GM12872 (cell line): Measurements from ENCODE around the gene RPN1.
A peak's percentile ranks its signal among the peaks of the same experiment; 100 is the strongest.

Experiments
- CTCF ChIP-seq: IDR thresholded peaks from 3 replicates; pipeline ENCODE4 v1.5.1; 2011; ENCODE audit warnings: low read depth, mild to moderate bottlenecking, low read length, moderate library complexity; ENCODE audit not compliant: insufficient read depth

The RPN1 gene

DNA sequence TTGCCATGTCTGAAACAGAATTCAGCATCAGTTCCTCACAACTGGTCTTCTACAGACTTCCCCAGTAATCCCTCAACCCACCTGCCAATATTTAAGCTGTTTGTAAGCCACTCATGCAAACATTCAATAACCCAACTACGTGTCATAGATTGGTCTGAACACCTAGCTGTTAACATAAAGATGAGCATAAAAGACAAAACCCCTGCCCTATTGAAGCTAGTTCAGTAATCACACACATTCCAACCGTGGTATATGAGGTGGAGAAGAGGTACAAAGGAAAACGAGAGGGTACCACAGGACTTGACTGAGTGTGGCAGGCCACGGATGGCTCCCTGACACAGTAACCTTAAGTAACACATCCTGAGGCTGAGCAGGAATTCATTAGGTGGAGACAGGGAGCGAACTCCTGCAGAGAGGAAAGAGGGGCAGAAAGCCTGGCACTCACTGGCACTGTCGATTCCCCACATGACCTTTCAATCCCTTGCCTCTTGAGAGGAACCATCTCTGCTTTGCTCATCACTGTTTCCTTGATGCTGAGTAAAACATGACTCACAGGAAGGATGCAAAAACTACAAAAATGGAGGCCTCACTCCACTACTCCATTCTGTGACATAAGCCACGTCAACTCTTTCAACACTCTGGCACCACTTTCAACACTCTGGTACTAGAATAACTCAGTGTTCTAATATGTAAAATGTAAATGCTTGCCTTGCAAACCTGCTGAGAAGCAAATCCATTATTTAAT is 31.3 kb downstream of the RPN1 start:
- TF ChIP-seq CTCF, result no peak

GRCh38 chr3:128618398-128618726 is 32.3 kb downstream of the RPN1 start:
- TF ChIP-seq CTCF, result no peak

DNA sequence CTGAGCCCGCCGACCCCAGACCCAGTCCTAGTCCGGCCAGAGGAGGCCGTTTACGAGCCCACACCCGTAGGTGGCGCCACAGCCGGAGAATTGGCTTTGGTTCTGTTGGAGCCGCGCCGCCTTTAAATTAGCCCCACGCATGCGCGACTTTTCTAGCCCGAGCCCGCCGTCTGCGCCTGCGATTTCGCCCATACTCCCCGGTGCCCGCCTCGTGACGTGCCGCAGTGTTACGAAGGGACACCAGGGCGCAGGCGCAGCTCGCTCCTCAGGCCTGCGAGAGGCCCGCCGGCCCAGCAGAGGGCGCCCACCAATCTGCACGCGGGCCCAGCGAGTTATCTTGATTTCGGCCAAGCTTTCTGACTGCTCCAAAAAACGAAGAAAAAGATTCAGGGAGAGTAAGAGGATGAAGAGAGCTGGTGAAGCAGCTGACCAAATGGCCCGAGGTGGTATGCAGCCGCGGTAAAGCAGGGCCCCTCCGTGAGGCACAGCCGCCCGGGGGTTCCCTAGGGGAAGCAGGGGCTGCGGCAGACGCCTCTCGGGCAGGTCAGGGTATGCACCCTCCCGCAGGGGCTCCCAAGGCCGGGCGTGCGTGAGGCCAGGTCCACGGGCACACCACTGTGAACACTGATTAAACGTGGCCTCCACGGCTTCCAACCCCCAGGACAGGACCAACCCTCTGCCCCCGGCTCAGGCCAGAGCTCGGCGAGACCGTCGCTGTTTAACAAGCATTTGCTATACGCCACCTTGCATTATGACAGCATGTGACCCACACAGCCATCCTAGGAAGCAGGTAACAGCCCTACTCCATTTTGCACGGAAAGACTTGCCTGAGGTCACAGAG is 32.8 kb downstream of the RPN1 start:
- peak; percentile 76 for TF ChIP-seq CTCF

DNA sequence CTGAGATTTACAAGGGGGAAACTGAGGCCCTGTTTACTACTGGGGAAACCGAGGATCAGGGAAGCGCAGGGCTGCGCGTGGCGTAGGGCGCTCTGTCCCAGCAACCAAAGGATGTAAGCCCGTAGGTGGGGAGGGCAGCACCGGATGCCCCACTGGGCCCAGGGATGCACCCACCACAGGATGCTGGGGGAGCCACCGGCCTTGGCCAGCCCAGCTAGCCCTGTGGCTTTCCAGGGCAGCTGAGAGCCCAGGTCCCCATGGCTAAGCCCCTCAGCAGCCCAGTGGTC is 33.4 kb downstream of the RPN1 start:
- no peak for TF ChIP-seq CTCF

GRCh38 chr3:128616516-128617269 is 33.9 kb downstream of the RPN1 start:
- no peak for TF ChIP-seq CTCF

GRCh38 chr3:128614076-128614475 is 36.5 kb downstream of the RPN1 start:
- TF ChIP-seq CTCF, result no peak

DNA sequence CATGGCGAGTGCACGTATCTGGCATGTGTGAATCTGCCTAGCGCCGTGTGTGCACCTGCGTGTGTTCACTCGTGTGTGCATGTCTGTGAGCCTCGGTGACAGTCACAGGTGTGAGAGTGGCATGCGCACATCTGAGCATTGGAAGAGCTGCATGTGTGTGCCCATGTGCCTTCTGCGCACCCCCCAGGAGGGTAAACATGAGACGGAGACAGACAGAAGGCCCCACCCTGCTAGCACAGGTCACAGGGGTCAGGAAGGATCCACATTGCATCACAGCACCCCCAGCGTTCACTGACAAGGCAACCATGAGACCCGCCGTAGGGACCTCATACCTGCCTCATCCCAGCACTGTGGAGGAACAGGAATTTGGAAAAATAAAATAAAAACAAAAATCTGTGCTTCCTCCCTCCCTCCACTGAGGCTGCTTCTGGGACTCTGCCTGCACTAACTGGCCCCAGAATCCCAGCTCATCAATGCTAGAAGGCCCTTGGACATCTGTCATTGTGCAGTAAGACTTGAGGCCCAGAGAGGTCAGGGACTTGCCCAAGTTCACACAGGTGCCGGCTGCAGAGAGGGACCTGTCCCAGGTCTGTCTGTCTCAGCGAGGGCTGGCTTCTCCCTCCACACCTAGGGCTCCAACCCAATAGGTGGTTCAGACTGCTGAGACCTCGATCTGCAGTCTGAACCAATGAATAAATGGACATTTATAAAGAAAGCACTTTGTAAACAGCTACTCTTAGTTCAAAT is 37.4 kb downstream of the RPN1 start:
- no peak for TF ChIP-seq CTCF
